K562 (cell line): ENCODE measurements around the gene SRPRA. TPM values are rescaled to one million over a fixed set of nuclear protein-coding genes. Genes with fewer than 3 reads are reported as not detected.
A peak's percentile ranks its signal among the peaks of the same experiment; 100 is the strongest.
"Not testable (repeated sequence)": the region's sequence is repeated elsewhere in the genome, so short reads cannot be mapped to it uniquely, and the experiment has no call there.

ENCODE experiments used
- ATAC-seq: fragments of 200-7000 bp; cut with Tn5 transposase; 3 replicates; pipeline ENCODE4 v1.9.1; 2020; ENCODE audit warnings: moderate library complexity
- BruUV-seq: library from RNA; stranded (reverse); fragments of 400-500 nt; replicated peaks from 2 replicates; lab custom pipeline; 2021; lab: Mats Ljungman, UMichigan
- CTCF ChIA-PET: fragments of 300-600 bp; formaldehyde crosslinking; extraction: SDS; loops from one replicate; lab custom pipeline; 2021; ENCODE audit warnings: low intra/inter-chr PET ratio; lab: Yijun Ruan, JAX
- POLR2A ChIA-PET: fragments of 300-600, 350-650 bp; sonication (Branson Sonifier 250); formaldehyde crosslinking; extraction: SDS; loops from one replicate; lab custom pipeline; 2021; ENCODE audit warnings: antibody characterized with exemption, inconsistent platforms; lab: Yijun Ruan, JAX
- DNase-seq, 4 experiments: peaks; one replicate each; pipeline versions ENCODE4 v3.0.0 to v3.0.0-alpha.2; 2011 to 2018; ENCODE audit warnings: low spot score in 3 of 4, mixed read lengths in 3 of 4; ENCODE audit errors: extremely low read depth in 1 of 4
- FAIRE-seq: peaks from 2 replicates; lab custom pipeline; 2011; peaks lifted over from hg19 to GRCh38; lab: Jason Lieb, UNC
- H2AFZ ChIP-seq: 2 replicates; pipeline ENCODE4 v1.6.0; 2011; ENCODE audit warnings: low read depth, low read length, control low read depth, inconsistent platforms
- H3K27ac ChIP-seq: fragments of 200-600 bp; 3 replicates; pipeline ENCODE4 v1.8.0; 2011; ENCODE audit warnings: low read depth, mild to moderate bottlenecking, control low read depth, inconsistent platforms, low read length, moderate library complexity, mixed read lengths; ENCODE audit errors: extremely low read depth
- H3K27me3 ChIP-seq, 2 experiments: fragments of 300-600 bp in 1 of 2; 2 replicates in 1 of 2; 3 replicates in 1 of 2; pipeline versions ENCODE4 v1.6.0 to v1.8.0; 2011; ENCODE audit warnings: inconsistent platforms in 2 of 2, low read length in 2 of 2, mild to moderate bottlenecking in 1 of 2, mixed read lengths in 1 of 2, moderate library complexity in 1 of 2; ENCODE audit not compliant: control insufficient read depth in 2 of 2, insufficient read depth in 2 of 2
- H3K36me3 ChIP-seq: fragments of 300-600 bp; 3 replicates; pipeline ENCODE4 v1.8.0; 2011; ENCODE audit warnings: mild to moderate bottlenecking, low read length, inconsistent platforms; ENCODE audit not compliant: control insufficient read depth, insufficient read depth
- H3K4me1 ChIP-seq, 2 experiments: fragments of 200-600 bp in 1 of 2; replicated peaks in 1 of 2; 2 replicates in 1 of 2; 3 replicates in 1 of 2; pipeline versions ENCODE4 v1.5.1 to v1.8.0; 2011; ENCODE audit warnings: inconsistent platforms in 2 of 2, low read length in 2 of 2, mild to moderate bottlenecking in 1 of 2, mixed read lengths in 1 of 2, moderate library complexity in 1 of 2; ENCODE audit not compliant: control insufficient read depth in 2 of 2, insufficient read depth in 2 of 2
- H3K4me2 ChIP-seq: 2 replicates; pipeline ENCODE4 v1.6.1; 2011; ENCODE audit warnings: low read length, control low read depth, inconsistent platforms, mixed read lengths; ENCODE audit not compliant: insufficient read depth
- H3K4me3 ChIP-seq: fragments of 200-600 bp; sonication (generic), shearing (Covaris generic); 2 replicates; pipeline ENCODE4 v1.5.1; 2016; ENCODE audit warnings: control low read depth, inconsistent platforms
- H3K79me2 ChIP-seq: fragments of 200-600 bp; 3 replicates; pipeline ENCODE4 v1.8.0; 2011; ENCODE audit warnings: low read length, inconsistent platforms; ENCODE audit not compliant: control insufficient read depth, insufficient read depth
- H3K9ac ChIP-seq, 2 experiments: 2 replicates each; pipeline versions ENCODE4 v1.6.0 to v1.6.1; 2011; ENCODE audit warnings: low read depth in 2 of 2, low read length in 2 of 2, control low read depth in 1 of 2, inconsistent platforms in 1 of 2, mild to moderate bottlenecking in 1 of 2, mixed read lengths in 1 of 2; ENCODE audit not compliant: insufficient read depth in 1 of 2
- H3K9me1 ChIP-seq: one replicate; pipeline ENCODE4 v1.6.0; 2011; ENCODE audit warnings: inconsistent platforms, mild to moderate bottlenecking, low read length, moderate library complexity; ENCODE audit not compliant: control insufficient read depth, insufficient read depth
- H3K9me3 ChIP-seq: replicated peaks from 2 replicates; pipeline ENCODE4 v1.5.1; 2011; ENCODE audit warnings: low read depth, low read length, inconsistent platforms; ENCODE audit not compliant: control insufficient read depth, insufficient read depth
- H4K20me1 ChIP-seq: replicated peaks from 2 replicates; pipeline ENCODE4 v1.6.1; 2011; ENCODE audit warnings: low read length, inconsistent platforms, mixed read lengths; ENCODE audit not compliant: control insufficient read depth, insufficient read depth
- CAMTA2 ChIP-seq: fragments of 250-450 bp; sonication (Bioruptor Pico); conservative IDR thresholded peaks from 2 replicates; pipeline ENCODE4 v1.5.1; 2022
- CC2D1A ChIP-seq: fragments of 450-650 bp; IDR thresholded peaks from 2 replicates; pipeline ENCODE4 v1.6.1; 2017; ENCODE audit warnings: mild to moderate bottlenecking
- HINFP ChIP-seq: fragments of 450-650 bp; conservative IDR thresholded peaks from 2 replicates; pipeline ENCODE4 v1.6.1; 2016; ENCODE audit warnings: missing genetic modification characterization, low read depth, mild to moderate bottlenecking, control low read depth, missing compliant biosample characterization
- PRMT5 ChIP-seq: sonication (generic); formaldehyde crosslinking; IDR thresholded peaks from 2 replicates; pipeline ENCODE4 v1.5.0; 2020; ENCODE audit warnings: missing genetic modification reagents
- RB1 ChIP-seq: fragments of 450-650 bp; IDR thresholded peaks from 2 replicates; pipeline ENCODE4 v1.6.1; 2017; ENCODE audit warnings: low read depth, mild to moderate bottlenecking
- SETDB1 ChIP-seq: IDR thresholded peaks from one replicate; pipeline ENCODE4 v1.6.1; 2012; ENCODE audit warnings: low read length, control low read depth, inconsistent platforms
- SMC3 ChIP-seq: conservative IDR thresholded peaks from 2 replicates; pipeline ENCODE4 v1.6.1; 2011; ENCODE audit warnings: low read depth, low read length, improper control_type of control experiment; ENCODE audit not compliant: insufficient read depth
- SRSF1 ChIP-seq: fragments of 200-400 bp; formaldehyde crosslinking; IDR thresholded peaks from 2 replicates; pipeline ENCODE4 v1.6.1; 2017; ENCODE audit warnings: mild to moderate bottlenecking, low read depth, low read length, moderate library complexity
- U2AF1 ChIP-seq: fragments of 200-400 bp; formaldehyde crosslinking; optimal IDR thresholded peaks from 2 replicates; pipeline ENCODE3; 2017; ENCODE audit warnings: mild to moderate bottlenecking, low read depth, low read length, moderate library complexity
- WHSC1 ChIP-seq: IDR thresholded peaks from one replicate; pipeline ENCODE4 v1.6.1; 2012; ENCODE audit warnings: low read length, control low read depth, inconsistent platforms
- ZNF41 ChIP-seq: fragments of 250-450 bp; sonication (Bioruptor Pico); conservative IDR thresholded peaks from 2 replicates; pipeline ENCODE4 v1.4.0; 2020; ENCODE audit warnings: mild to moderate bottlenecking
- ZNF668 ChIP-seq: fragments of 250-450 bp; sonication (Bioruptor Pico); IDR thresholded peaks from 2 replicates; pipeline ENCODE4 v1.8.0; 2022; ENCODE audit warnings: mild to moderate bottlenecking, inconsistent platforms
- WGBS: fragments of 100-300 bp; shearing (Covaris generic); methylation state at CpG from one replicate; pipeline ENCODE4 v1.1.6; 2016; ENCODE audit warnings: low coverage, mixed read lengths; ENCODE audit not compliant: insufficient coverage; ENCODE audit errors: missing lambda C conversion rate; 5-methylcytosine and 5-hydroxymethylcytosine counted together
- in situ Hi-C: fragments of 300-500 bp; cut with MboI; formaldehyde crosslinking; loops from 4 replicates; pipeline ENCODE4 v1.15.0; 2018; ENCODE audit warnings: inconsistent platforms, mixed read lengths
- intact Hi-C: fragments of 100-400 bp; cut with micrococcal nuclease; formaldehyde crosslinking; loops from 2 replicates; pipeline ENCODE4 v1.14.2; 2022
- polyA plus RNA-seq, 8 experiments: library from polyadenylated mRNA; depleted of rRNA in 4 of 8; stranded (reverse) in 5 of 8; unstranded in 3 of 8; fragments of >200 nt; fragmentation: Nextera tagmentation in 2 of 8; fragmentation: Illumina TruSeq in 1 of 8; extraction: Ambion mirVana in 2 of 8; extraction: Trizol in 1 of 8; gene quantifications; 2 replicates each; pipeline versions ENCODE4 v1.2.1 to v1.2.3, GENCODE V29; 2011 to 2014; ENCODE audit warnings: inconsistent platforms in 1 of 8, missing spikeins in 1 of 8
- total RNA-seq, 7 experiments: library from RNA; depleted of rRNA in 6 of 7; stranded (reverse); fragments of >200 nt in 6 of 7; fragmentation: Illumina TruSeq in 2 of 7; extraction: Trizol in 2 of 7; gene quantifications; 2 replicates each; pipeline versions ENCODE4 v1.2.1 to v1.2.3, GENCODE V29; 2011 to 2021; ENCODE audit warnings: low replicate concordance in 1 of 7
- TF ChIP-seq, protein P1 (sequence below): fragments of 250-450 bp; sonication (Bioruptor Pico); IDR thresholded peaks from 2 replicates; pipeline ENCODE4 v1.5.1; 2021; ENCODE audit warnings: mild to moderate bottlenecking

SRPRA gene
- total and polyA plus RNA-seq, 9 of the 15 experiments (the other 6 are each of a cell fraction or from before 2014, with no cell fraction given), result 33.5 to 124 (median 80.0) TPM

GRCh38 chr11:126310200-126310991 is 41.7 kb upstream of the SRPRA start (continued):
- TF ChIP-seq SRSF1, result no peak
- no peak for TF ChIP-seq HINFP (tag)
- TF ChIP-seq SMC3, result peak; percentile 89
- TF ChIP-seq RB1, result peak; percentile 24; the same call in 1 of the 2 replicates
- TF ChIP-seq CAMTA2 (CRISPR knock-in tag), result no peak
- TF ChIP-seq ZNF668, result no peak
- TF ChIP-seq CC2D1A, result peak; percentile 72
- TF ChIP-seq PRMT5 (CRISPR knock-in tag), result no peak
- TF ChIP-seq ZNF41 (CRISPR knock-in tag), result no peak
- TF ChIP-seq SETDB1, result no peak
- TF ChIP-seq, protein P1, sequence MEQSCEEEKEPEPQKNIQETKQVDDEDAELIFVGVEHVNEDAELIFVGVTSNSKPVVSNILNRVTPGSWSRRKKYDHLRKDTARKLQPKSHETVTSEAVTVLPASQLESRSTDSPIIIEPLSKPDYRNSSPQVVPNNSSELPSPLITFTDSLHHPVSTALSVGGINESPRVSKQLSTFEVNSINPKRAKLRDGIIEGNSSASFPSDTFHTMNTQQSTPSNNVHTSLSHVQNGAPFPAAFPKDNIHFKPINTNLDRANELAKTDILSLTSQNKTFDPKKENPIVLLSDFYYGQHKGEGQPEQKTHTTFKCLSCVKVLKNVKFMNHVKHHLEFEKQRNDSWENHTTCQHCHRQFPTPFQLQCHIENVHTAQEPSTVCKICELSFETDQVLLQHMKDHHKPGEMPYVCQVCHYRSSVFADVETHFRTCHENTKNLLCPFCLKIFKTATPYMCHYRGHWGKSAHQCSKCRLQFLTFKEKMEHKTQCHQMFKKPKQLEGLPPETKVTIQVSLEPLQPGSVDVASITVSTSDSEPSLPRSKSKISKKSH (CRISPR knock-in tag), result no peak
- no peak for TF ChIP-seq WHSC1
- no peak for TF ChIP-seq U2AF1

DNA sequence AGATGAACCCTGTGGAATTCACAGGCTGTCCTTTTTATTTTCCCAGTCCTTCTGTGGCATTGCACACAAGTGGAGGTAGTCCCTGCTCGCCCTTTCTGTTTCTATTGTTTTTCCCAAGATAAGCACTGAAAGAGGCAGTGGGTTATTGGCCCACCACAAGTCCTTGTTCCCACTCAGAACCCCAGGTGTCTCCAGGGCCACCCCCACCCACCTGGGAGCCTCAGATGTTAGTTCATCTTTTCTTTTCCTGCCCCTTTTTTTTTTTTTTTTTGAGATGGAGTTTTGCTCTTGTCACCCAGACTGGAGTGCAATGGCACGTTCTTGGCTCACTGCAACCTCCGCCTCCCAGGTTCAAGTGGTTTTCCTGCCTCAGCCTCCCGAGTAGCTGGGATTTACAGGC is 40.1 kb upstream of the SRPRA start:
- H3K36me3 ChIP-seq, H3K27me3 ChIP-seq, CTCF ChIA-PET, H3K4me2 ChIP-seq, H3K9me3 ChIP-seq, BruUV-seq, H3K9me1 ChIP-seq, H3K9ac ChIP-seq, DNase-seq, H3K79me2 ChIP-seq, FAIRE-seq, H3K27ac ChIP-seq, POLR2A ChIA-PET, H3K4me3 ChIP-seq, H4K20me1 ChIP-seq, H3K4me1 ChIP-seq, ATAC-seq, H2AFZ ChIP-seq: not testable (repeated sequence)
- in situ Hi-C loops, result loop anchor here (25.0 kb wide), 2 partner anchors 104 to 679 kb away; no protein-coding TSS in a partner anchor
- intact Hi-C loops, result loop anchor here (5.0 kb wide), 2 partner anchors 386 to 409 kb away; no protein-coding TSS in a partner anchor
- WGBS, result 79% methylated on average over 4 of the region's 4 CpGs
